Gastroesophageal sphincter (tissue), 4 donors: ENCODE measurements around the gene AGAP2. TPM values are rescaled to one million over a fixed set of nuclear protein-coding genes. Genes with fewer than 3 reads are reported as not detected.
A peak's percentile ranks its signal among the peaks of the same experiment; 100 is the strongest.

ENCODE experiments used
- ATAC-seq: fragments of 150-250 bp; one replicate; pipeline ENCODE4 v1.9.1; 2016; ENCODE audit warnings: mild to moderate bottlenecking, moderate library complexity
- H3K27ac ChIP-seq, 4 donors: fragments of 200-600 bp; sonication (generic) in 3 of 4; 1 replicate in 3 of 4; 2 replicates in 1 of 4; pipeline ENCODE4 v1.5.1; 2016 to 2019
- H3K27me3 ChIP-seq: fragments of 200-600 bp; sonication (generic); one replicate; pipeline ENCODE4 v1.5.1; 2019
- H3K36me3 ChIP-seq, 2 donors: fragments of 200-600 bp; sonication (generic); one replicate each; pipeline ENCODE4 v1.5.1; 2019; ENCODE audit warnings: control low read depth in 1 of 2
- H3K4me1 ChIP-seq, 3 donors: fragments of 200-600 bp; sonication (generic); 1 replicate in 2 of 3; 2 replicates in 1 of 3; pipeline ENCODE4 v1.5.1; 2016 to 2019; ENCODE audit warnings: control low read depth in 2 of 3
- H3K4me3 ChIP-seq, 2 donors: fragments of 200-600 bp; sonication (generic); one replicate each; pipeline ENCODE4 v1.5.1; 2019; ENCODE audit warnings: mild to moderate bottlenecking in 1 of 2, moderate library complexity in 1 of 2
- H3K9me3 ChIP-seq, 3 donors: fragments of 200-600 bp; sonication (generic); one replicate each; pipeline ENCODE4 v1.5.1; 2017 to 2019; ENCODE audit warnings: control low read depth in 2 of 3
- CTCF ChIP-seq, 4 experiments: fragments of 200-600 bp in 2 of 4; fragments of 450-650 bp in 2 of 4; sonication (generic) in 1 of 4; IDR thresholded peaks; one replicate each; pipeline ENCODE4 v1.5.1; 2017 to 2019; ENCODE audit warnings: antibody characterized with exemption in 4 of 4, mild to moderate bottlenecking in 2 of 4, moderate library complexity in 2 of 4
- EP300 ChIP-seq: sonication (generic); formaldehyde crosslinking; IDR thresholded peaks from one replicate; pipeline ENCODE4 v1.6.1; 2017; ENCODE audit warnings: antibody characterized with exemption, mild to moderate bottlenecking
- POLR2A ChIP-seq, 2 donors: fragments of 450-650 bp; IDR thresholded peaks; one replicate each; pipeline ENCODE4 v1.6.1; 2017; ENCODE audit warnings: antibody characterized with exemption in 2 of 2, mild to moderate bottlenecking in 2 of 2, moderate library complexity in 1 of 2
- POLR2AphosphoS5 ChIP-seq: sonication (generic); formaldehyde crosslinking; IDR thresholded peaks from one replicate; pipeline ENCODE4 v1.6.1; 2017; ENCODE audit warnings: antibody characterized with exemption
- WGBS, 2 donors: methylation state at CpG; one replicate each; pipeline ENCODE4 v1.1.5; 2018; ENCODE audit warnings: low coverage in 1 of 2; 5-methylcytosine and 5-hydroxymethylcytosine counted together
- total RNA-seq, 4 donors: library from RNA; depleted of rRNA; stranded (reverse); fragments of >200 nt; gene quantifications; one replicate each; pipeline ENCODE4 v1.1.0, GENCODE V29; 2016

Gene AGAP2
- total RNA-seq, 4 donors from 2014 or later: 1.6 to 4.2 (median 3.3) TPM

- no peak for ATAC-seq
- peaks cover 26% of the 10 kb centered on the region for H3K27me3 ChIP-seq
- peaks cover 0 to 28% of the 10 kb centered on the region in 2 donors for H3K36me3 ChIP-seq
- H3K27ac ChIP-seq: no peak overlapping the region
- peaks cover 0 to 55% (median 33%) of the 10 kb centered on the region in 3 donors for H3K4me1 ChIP-seq
- TF ChIP-seq EP300 (no peak), POLR2AphosphoS5 (no peak), CTCF (IDR thresholded peaks at IDR 0.05) (no peak), POLR2A (IDR thresholded peaks at IDR 0.05) (no peak)
- H3K9me3 ChIP-seq: no peaks in the 10 kb centered on the region
- no peak overlapping the region for H3K4me3 ChIP-seq
- 89% methylated on average over 8 to 9 of the region's 11 CpGs for WGBS, 2 donors
Observed at GRCh38 chr12:57769594-57769993, 31.1 kb upstream of the AGAP2 start.

GRCh38 chr12:57767876-57768275, 29.3 kb upstream of the AGAP2 start:
- ATAC-seq: no peak
- H3K27ac ChIP-seq: no peak overlapping the region
- H3K4me1 ChIP-seq: peaks cover 0 to 45% (median 31%) of the 10 kb centered on the region in 3 donors
- TF ChIP-seq POLR2A (IDR thresholded peaks at IDR 0.05) (no peak), POLR2AphosphoS5 (no peak), CTCF (IDR thresholded peaks at IDR 0.05) (no peak)
- peaks cover 43% of the 10 kb centered on the region for H3K27me3 ChIP-seq
- 80% methylated on average over 2 of the region's 3 CpGs; no CpG with 5 or more reads in 1 of the 2 donors for WGBS, 2 donors
- no peaks in the 10 kb centered on the region for H3K9me3 ChIP-seq
- H3K36me3 ChIP-seq: peaks cover 0 to 24% of the 10 kb centered on the region in 2 donors
- H3K4me3 ChIP-seq: no peak overlapping the region

- no peak for ATAC-seq
- no peak overlapping the region for H3K4me3 ChIP-seq
- no peaks in the 10 kb centered on the region for H3K9me3 ChIP-seq
- TF ChIP-seq CTCF (IDR thresholded peaks at IDR 0.05): no peak
- H3K36me3 ChIP-seq: peaks cover 0 to 24% of the 10 kb centered on the region in 2 donors
- peaks cover 0 to 42% (median 31%) of the 10 kb centered on the region in 3 donors for H3K4me1 ChIP-seq
- H3K27me3 ChIP-seq: peaks cover 49% of the 10 kb centered on the region
- no peak overlapping the region for H3K27ac ChIP-seq
Observed at GRCh38 chr12:57767305-57767698, 28.8 kb upstream of the AGAP2 start.

GRCh38 chr12:57766464-57767304, 28.1 kb upstream of the AGAP2 start, which contains the start of gene CYP27B1:
Gene CYP27B1 (minus strand): TSS chr12:57767078. CDS start chr12:57767041, 37 bp downstream.
- 0% methylated on average over 19 of the region's 38 CpGs; no CpG with 5 or more reads in 1 of the 2 donors for WGBS, 2 donors
- no peak for ATAC-seq

More at GRCh38 chr12:57766464-57767304, 28.1 kb upstream of the AGAP2 start, which contains the start of gene CYP27B1:
- Histone ChIP-seq H3K9me3 (no peaks in the 10 kb centered on the region), H3K4me3 (peak within 1 kb of the TSS in 1 of 2 donors; percentile 42), H3K27ac (no peak within 1 kb of the TSS), H3K36me3 (peaks cover 0 to 24% of the 10 kb centered on the region in 2 donors), H3K4me1 (peaks cover 0 to 41% (median 31%) of the 10 kb centered on the region in 3 donors), H3K27me3 (peaks cover 55% of the 10 kb centered on the region)
- TF ChIP-seq POLR2A (IDR thresholded peaks at IDR 0.05) (no peak), POLR2AphosphoS5 (no peak), CTCF (IDR thresholded peaks at IDR 0.05) (no peak), EP300 (no peak)
